ENCODE measurements around the gene MRGPRX2.

- TF ChIP-seq CTCF (IDR thresholded peaks at IDR 0.05; ENCODE audit: insufficient read depth, low read depth, low read length) (no peak), EZH2 (IDR thresholded peaks at IDR 0.05; ENCODE audit: insufficient read depth, low read length) (no peak)
These were observed 30.8 kb upstream of the MRGPRX2 start for GRCh38 chr11:19091366-19091765.

All from astrocyte (in vitro differentiated cells and primary cell).